GM19324 (cell line): ENCODE results near the gene FUT7.

ENCODE experiments used
- ATAC-seq: cut with Tn5 transposase; IDR thresholded peaks from one replicate; pipeline ENCODE4 v1.9.1; 2021; ENCODE audit warnings: mild to moderate bottlenecking, moderate library complexity; ENCODE audit not compliant: unreplicated experiment, low FRiP score

The FUT7 gene

GRCh38 chr9:137050570-137050969 is 18.7 kb upstream of the FUT7 start:
- no peak for ATAC-seq

- ATAC-seq = no peak
These were observed 17.9 kb upstream of the FUT7 start for GRCh38 chr9:137049544-137050449.

- ATAC-seq = no peak
These were observed 17.0 kb upstream of the FUT7 start for GRCh38 chr9:137048655-137049543.

- ATAC-seq = no peak
These were observed 14.3 kb upstream of the FUT7 start, which contains the start of gene NPDC1 for GRCh38 chr9:137046088-137046787. Gene NPDC1 (minus strand): TSS chr9:137046177. CDS start chr9:137045989, 188 bp downstream.

GRCh38 chr9:137045294-137046087 is 13.6 kb upstream of the FUT7 start:
- ATAC-seq = no peak

GRCh38 chr9:137044502-137045177 is 12.8 kb upstream of the FUT7 start:
- ATAC-seq = no peak

- ATAC-seq = no peak
These were observed 12.1 kb upstream of the FUT7 start for GRCh38 chr9:137044037-137044436.

GRCh38 chr9:137042751-137043727 is 11.2 kb upstream of the FUT7 start:
- ATAC-seq = no peak

GRCh38 chr9:137041124-137041523 is 9.2 kb upstream of the FUT7 start:
- no peak for ATAC-seq

GRCh38 chr9:137040568-137040967 is 8.7 kb upstream of the FUT7 start:
- no peak for ATAC-seq

- no peak for ATAC-seq
These were observed 7.9 kb upstream of the FUT7 start for GRCh38 chr9:137039611-137040366.

GRCh38 chr9:137038916-137039315 is 7.0 kb upstream of the FUT7 start:
- no peak for ATAC-seq

GRCh38 chr9:137037483-137037882 is 5.6 kb upstream of the FUT7 start:
- ATAC-seq = no peak

- no peak for ATAC-seq
These were observed 5.1 kb upstream of the FUT7 start for GRCh38 chr9:137037035-137037434.

- ATAC-seq = no peak
These were observed 4.0 kb upstream of the FUT7 start for GRCh38 chr9:137035937-137036336.

GRCh38 chr9:137035507-137035834 is 3.6 kb upstream of the FUT7 start:
- ATAC-seq = no peak

GRCh38 chr9:137034709-137035506 is 3.0 kb upstream of the FUT7 start:
- ATAC-seq = no peak
